RWPE1 (cell line): ENCODE data around the gene ADGRG3.

Source experiments
- CTCF ChIA-PET: fragments of 350-600 bp; sonication (Branson Sonifier 250); formaldehyde crosslinking; extraction: SDS; loops from one replicate; lab custom pipeline; 2021; lab: Yijun Ruan, JAX
- POLR2A ChIA-PET: fragments of 400-600 bp; formaldehyde crosslinking; extraction: SDS; loops from one replicate; lab custom pipeline; 2020; ENCODE audit warnings: antibody characterized with exemption; ENCODE audit not compliant: low non-redundant PET; lab: Yijun Ruan, JAX
- DNase-seq: peaks from one replicate; pipeline ENCODE4 v3.0.0; 2012; ENCODE audit warnings: low spot score
- H3K27ac ChIP-seq: fragments of 450-650 bp; 2 replicates; pipeline ENCODE4 v1.5.1; 2017
- TF ChIP-seq, protein P1 (sequence below): fragments of 450-650 bp; conservative IDR thresholded peaks from 2 replicates; pipeline ENCODE4 v1.5.1; 2017; ENCODE audit warnings: low read depth, mild to moderate bottlenecking

ADGRG3 gene

DNA sequence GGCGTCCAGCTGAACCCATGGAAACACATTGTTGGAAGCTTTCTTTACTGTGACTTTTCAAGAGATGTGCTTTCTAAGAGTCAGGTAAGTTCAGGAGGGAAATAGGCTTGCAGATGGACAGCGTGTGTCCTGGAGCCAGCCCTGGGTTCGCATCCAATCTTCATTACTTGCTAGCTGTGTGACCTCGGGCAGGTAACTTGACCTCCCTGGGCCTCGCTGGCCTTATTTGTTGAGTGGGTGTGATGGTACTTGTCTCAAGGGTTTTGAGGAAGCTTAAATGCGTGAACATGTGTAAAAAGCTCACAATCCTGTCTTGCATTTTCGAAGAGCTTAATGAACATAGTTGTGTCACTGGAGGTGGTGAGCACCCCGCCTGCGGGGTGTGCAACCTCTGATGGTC lies 27.9 kb upstream of the ADGRG3 start:
- peak overlapping the region; percentile 7; the same call in 1 of the 2 replicates for H3K27ac ChIP-seq
- TF ChIP-seq, protein P1, sequence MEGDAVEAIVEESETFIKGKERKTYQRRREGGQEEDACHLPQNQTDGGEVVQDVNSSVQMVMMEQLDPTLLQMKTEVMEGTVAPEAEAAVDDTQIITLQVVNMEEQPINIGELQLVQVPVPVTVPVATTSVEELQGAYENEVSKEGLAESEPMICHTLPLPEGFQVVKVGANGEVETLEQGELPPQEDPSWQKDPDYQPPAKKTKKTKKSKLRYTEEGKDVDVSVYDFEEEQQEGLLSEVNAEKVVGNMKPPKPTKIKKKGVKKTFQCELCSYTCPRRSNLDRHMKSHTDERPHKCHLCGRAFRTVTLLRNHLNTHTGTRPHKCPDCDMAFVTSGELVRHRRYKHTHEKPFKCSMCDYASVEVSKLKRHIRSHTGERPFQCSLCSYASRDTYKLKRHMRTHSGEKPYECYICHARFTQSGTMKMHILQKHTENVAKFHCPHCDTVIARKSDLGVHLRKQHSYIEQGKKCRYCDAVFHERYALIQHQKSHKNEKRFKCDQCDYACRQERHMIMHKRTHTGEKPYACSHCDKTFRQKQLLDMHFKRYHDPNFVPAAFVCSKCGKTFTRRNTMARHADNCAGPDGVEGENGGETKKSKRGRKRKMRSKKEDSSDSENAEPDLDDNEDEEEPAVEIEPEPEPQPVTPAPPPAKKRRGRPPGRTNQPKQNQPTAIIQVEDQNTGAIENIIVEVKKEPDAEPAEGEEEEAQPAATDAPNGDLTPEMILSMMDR, result no peak
- ChIA-PET POLR2A (interaction anchor here (1.2 kb wide), 1 partner anchor 19 kb away, joined by 3 read pairs; no protein-coding TSS in a partner anchor), CTCF (interaction anchor here (0.6 to 1.5 kb wide), 3 partner anchors 48 to 64 kb away, joined by 3 to 4 read pairs (median 3); no protein-coding TSS in a partner anchor)
- no peak for DNase-seq

DNA sequence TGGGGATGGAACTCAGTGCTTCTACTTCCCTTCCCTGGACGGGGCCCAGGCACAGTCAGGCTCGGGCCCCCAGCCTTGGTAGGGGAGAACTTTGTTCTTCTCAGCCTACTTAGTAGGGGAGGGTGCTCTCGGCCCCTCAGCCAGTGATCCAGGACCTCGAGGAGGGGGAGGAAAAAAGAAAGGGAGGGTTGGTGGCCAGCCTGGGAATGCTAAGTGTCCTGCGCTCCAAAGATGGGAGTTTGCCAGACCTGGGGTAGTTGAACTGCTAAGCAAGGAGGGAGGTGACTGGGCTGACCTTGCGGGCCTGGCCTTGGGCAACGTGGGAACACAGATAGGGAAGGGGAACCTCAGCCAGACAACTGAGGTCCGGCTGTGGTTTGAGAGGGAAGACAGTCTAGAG lies 27.5 kb upstream of the ADGRG3 start:
- POLR2A ChIA-PET, result interaction anchor here (1.2 kb wide), 1 partner anchor 19 kb away, joined by 3 read pairs; no protein-coding TSS in a partner anchor
- no peak for DNase-seq
- TF ChIP-seq, protein P1, result no peak
- peak overlapping the region; percentile 7 for H3K27ac ChIP-seq
- CTCF ChIA-PET, result interaction anchor here (1.3 to 1.5 kb wide), 2 partner anchors 50 to 64 kb away, joined by 3 to 4 read pairs; no protein-coding TSS in a partner anchor

DNA sequence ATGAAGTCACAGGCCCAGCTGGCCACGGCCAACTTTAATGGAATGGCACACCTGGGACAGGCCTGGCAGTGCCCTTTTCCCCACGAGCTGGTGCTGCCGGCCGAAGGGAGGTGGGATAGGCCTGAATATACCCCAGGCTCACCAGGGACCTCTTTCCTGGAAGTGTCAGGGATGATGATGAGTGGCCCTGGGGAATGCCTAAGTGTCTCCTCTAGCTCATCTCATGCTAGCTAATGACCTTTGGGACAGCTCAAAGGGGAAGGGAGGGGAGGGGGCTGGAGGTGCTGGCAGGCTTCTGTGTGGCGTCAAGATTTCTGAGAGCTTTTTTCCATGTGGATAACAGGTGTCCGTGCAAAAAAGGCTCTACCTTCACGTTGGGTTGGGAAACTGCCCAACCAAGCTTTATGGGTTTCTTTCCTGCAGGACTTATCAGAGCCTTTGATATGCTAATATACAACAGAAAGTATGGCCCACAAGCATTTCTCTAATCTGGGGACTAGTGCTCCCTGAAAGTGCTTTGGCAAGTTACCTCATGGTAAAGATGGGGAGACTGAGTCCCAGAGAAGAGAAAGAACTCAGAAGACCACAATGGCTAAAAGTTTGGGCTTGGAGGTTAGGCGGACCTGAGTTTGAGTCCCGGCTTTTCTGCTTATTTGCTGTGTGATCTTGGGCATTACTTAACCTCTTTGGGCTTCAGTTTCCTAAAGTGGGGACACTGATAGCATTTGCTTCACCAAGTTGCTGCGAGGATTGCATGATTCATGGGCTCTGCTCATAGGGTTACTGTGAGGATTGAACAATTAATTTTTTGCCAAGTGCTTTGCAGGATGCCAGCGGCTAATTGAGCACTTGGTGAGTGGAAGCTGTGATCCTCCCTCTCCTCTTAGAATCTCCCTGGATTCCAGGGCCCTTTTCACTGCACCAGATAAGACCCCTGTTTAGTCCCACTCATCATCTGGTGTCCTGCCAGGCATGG lies 25.7 kb upstream of the ADGRG3 start:
- CTCF ChIA-PET, result interaction anchor here (0.5 to 1.3 kb wide), 5 partner anchors 18 to 340 kb away, joined by 3 to 4 read pairs (median 3); no protein-coding TSS in a partner anchor
- peak overlapping the region; percentile 79 for H3K27ac ChIP-seq
- DNase-seq, result no peak
- TF ChIP-seq, protein P1, result no peak
- POLR2A ChIA-PET, result interaction anchor here (0.6 to 1.2 kb wide), 3 partner anchors 14 to 151 kb away, joined by 3 to 6 read pairs (median 4); partner anchors contain the start of gene ADGRG1

DNA sequence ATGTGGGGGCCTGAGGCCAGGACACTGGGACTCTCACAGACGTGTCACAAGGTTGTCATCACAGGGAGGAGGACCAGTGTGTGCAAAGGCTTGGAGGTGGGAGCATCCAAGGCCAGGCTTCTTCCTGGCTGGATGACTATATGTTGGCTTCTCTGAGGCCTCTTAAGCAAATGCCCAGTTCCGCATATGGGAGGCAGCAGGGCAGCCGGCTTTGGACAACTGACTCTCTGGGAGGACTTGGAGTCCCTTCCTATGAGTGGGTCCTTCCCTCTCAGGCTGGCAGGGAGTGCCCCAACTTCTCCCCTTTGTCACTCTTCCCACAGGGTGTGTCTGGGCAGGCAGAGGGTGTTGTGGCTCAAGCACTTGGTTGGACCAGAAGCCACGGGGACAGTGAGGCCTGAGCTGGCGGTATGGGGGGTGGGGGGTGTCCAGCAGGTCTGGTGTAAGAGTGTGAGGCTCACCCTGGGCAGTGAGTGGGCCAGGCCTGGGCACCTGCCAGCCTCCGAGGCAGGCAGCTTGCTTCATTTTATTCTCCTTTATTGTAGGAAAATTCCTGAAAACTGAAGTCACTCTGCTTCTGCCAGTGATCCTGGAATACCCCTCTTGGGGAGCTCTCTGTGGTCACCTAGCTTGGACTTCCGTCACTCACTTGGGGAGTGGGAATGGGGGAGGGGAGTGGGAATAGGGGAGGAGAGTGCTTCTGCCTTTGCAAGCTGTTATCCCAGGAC lies 24.8 kb upstream of the ADGRG3 start:
- H3K27ac ChIP-seq, result peak overlapping the region; percentile 79
- TF ChIP-seq, protein P1, result no peak
- POLR2A ChIA-PET, result interaction anchor here (1.2 kb wide), 1 partner anchor 15 kb away, joined by 6 read pairs; the partner anchor contains the start of gene ADGRG1
- no peak for DNase-seq
- CTCF ChIA-PET, result interaction anchor here (0.6 to 1.2 kb wide), 4 partner anchors 13 to 52 kb away, joined by 3 to 5 read pairs (median 3); no protein-coding TSS in a partner anchor

DNA sequence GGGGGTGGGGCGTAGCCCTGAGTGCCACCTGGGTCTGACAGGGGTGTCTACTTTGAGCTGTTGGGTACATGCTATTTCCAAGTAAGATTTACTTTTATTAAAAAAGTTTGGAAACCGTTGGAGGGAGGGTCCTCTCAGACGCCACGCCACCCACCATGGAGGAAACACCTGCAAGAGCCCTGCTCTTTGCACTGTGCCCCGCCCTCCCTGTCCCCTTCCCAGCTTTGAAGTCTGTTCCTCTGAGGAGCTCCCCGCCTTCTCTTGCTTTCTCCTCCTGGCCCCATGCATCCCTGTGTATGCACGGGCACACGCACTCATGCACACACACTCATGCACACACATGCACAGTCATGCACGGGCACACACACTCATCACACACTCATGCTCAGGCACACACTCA lies 24.2 kb upstream of the ADGRG3 start:
- CTCF ChIA-PET, result interaction anchor here (0.6 to 1.2 kb wide), 4 partner anchors 14 to 53 kb away, joined by 3 to 5 read pairs (median 3); no protein-coding TSS in a partner anchor
- no peak for DNase-seq
- TF ChIP-seq, protein P1, result no peak
- POLR2A ChIA-PET, result interaction anchor here (1.2 kb wide), 1 partner anchor 16 kb away, joined by 6 read pairs; the partner anchor contains the start of gene ADGRG1
- H3K27ac ChIP-seq, result peak overlapping the region; percentile 79
